NB4 (cell line): Measurements from ENCODE around the gene RARB.

Source experiments
- MYC ChIP-seq: IDR thresholded peaks from 2 replicates; pipeline ENCODE4 v1.6.1; 2011; ENCODE audit warnings: low read depth, low read length
- POLR2A ChIP-seq: IDR thresholded peaks from 2 replicates; pipeline ENCODE4 v1.6.1; 2011; ENCODE audit warnings: mild to moderate bottlenecking; ENCODE audit not compliant: insufficient read length; ENCODE audit errors: extremely low read depth
- TF ChIP-seq, protein P1 (sequence below): IDR thresholded peaks from one replicate; pipeline ENCODE4 v1.5.1; 2012; ENCODE audit warnings: low read depth, low read length

DNA sequence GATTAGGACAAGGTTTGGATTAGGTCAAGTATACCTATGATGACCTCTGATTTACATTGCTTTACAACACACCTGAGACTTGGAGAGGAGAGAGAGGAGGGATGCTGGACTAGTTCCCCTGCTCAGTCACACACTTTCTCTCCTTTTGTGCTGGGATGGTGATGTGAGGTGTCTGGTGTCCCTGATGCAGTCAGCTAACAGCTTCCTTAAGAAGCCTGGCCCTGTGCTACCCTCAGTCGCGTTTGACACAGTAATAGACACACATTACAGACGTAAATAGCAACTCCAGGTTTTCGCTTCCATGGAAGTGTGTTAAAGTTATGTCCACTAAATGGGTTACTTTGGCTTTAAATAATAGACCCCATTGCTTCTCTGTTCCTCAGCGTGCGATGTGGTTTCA lies 58.9 kb downstream of the RARB start:
- TF ChIP-seq, protein P1, sequence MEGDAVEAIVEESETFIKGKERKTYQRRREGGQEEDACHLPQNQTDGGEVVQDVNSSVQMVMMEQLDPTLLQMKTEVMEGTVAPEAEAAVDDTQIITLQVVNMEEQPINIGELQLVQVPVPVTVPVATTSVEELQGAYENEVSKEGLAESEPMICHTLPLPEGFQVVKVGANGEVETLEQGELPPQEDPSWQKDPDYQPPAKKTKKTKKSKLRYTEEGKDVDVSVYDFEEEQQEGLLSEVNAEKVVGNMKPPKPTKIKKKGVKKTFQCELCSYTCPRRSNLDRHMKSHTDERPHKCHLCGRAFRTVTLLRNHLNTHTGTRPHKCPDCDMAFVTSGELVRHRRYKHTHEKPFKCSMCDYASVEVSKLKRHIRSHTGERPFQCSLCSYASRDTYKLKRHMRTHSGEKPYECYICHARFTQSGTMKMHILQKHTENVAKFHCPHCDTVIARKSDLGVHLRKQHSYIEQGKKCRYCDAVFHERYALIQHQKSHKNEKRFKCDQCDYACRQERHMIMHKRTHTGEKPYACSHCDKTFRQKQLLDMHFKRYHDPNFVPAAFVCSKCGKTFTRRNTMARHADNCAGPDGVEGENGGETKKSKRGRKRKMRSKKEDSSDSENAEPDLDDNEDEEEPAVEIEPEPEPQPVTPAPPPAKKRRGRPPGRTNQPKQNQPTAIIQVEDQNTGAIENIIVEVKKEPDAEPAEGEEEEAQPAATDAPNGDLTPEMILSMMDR: no peak
- TF ChIP-seq POLR2A (no peak), MYC (no peak)
